HG03521 (cell line): ENCODE measurements around the gene RAD21L1.

Experiments used
- ATAC-seq: cut with Tn5 transposase; IDR thresholded peaks from one replicate; pipeline ENCODE4 v1.9.1; 2021; ENCODE audit warnings: mild to moderate bottlenecking, moderate library complexity; ENCODE audit not compliant: unreplicated experiment

The RAD21L1 gene

GRCh38 chr20:1269235-1269634, 43.4 kb downstream of the RAD21L1 start:
- no peak for ATAC-seq

- no peak for ATAC-seq
Measured at GRCh38 chr20:1269850-1270249, 44.0 kb downstream of the RAD21L1 start.

- ATAC-seq, result no peak
Measured at GRCh38 chr20:1272368-1273100, 46.7 kb downstream of the RAD21L1 start.

GRCh38 chr20:1273366-1273765, 47.5 kb downstream of the RAD21L1 start:
- ATAC-seq, result no peak

- ATAC-seq, result no peak
Measured at GRCh38 chr20:1274485-1275311, 48.9 kb downstream of the RAD21L1 start.

GRCh38 chr20:1275919-1276318, 50.1 kb downstream of the RAD21L1 start:
- ATAC-seq, result no peak

- ATAC-seq, result no peak
Measured at GRCh38 chr20:1277529-1278322, 51.9 kb downstream of the RAD21L1 start.

- no peak for ATAC-seq
Measured at GRCh38 chr20:1278993-1279392, 53.1 kb downstream of the RAD21L1 start.

GRCh38 chr20:1280195-1281102, 54.6 kb downstream of the RAD21L1 start:
- ATAC-seq, result no peak

GRCh38 chr20:1281279-1282057, 55.6 kb downstream of the RAD21L1 start:
- ATAC-seq, result no peak

GRCh38 chr20:1282966-1283365, 57.1 kb downstream of the RAD21L1 start:
- no peak for ATAC-seq

- no peak for ATAC-seq
Measured at GRCh38 chr20:1283522-1284510, 58.0 kb downstream of the RAD21L1 start.

GRCh38 chr20:1286267-1287024, 60.6 kb downstream of the RAD21L1 start:
- no peak for ATAC-seq

- no peak for ATAC-seq
Measured at GRCh38 chr20:1287306-1287705, 61.5 kb downstream of the RAD21L1 start.

- ATAC-seq, result no peak
Measured at GRCh38 chr20:1287787-1288569, 62.1 kb downstream of the RAD21L1 start.

GRCh38 chr20:1291191-1291741, 65.4 kb downstream of the RAD21L1 start:
- no peak for ATAC-seq

- no peak for ATAC-seq
Measured at GRCh38 chr20:1292620-1293019, 66.8 kb downstream of the RAD21L1 start.
